Hypothalamus (tissue), 51 donors: ENCODE measurements around the gene BAHCC1.

Experiments used
- DNase-seq, 51 donors: peaks; one replicate each; lab custom pipeline; 2025; lab: John Stamatoyannopoulos, UW

BAHCC1 gene

DNA sequence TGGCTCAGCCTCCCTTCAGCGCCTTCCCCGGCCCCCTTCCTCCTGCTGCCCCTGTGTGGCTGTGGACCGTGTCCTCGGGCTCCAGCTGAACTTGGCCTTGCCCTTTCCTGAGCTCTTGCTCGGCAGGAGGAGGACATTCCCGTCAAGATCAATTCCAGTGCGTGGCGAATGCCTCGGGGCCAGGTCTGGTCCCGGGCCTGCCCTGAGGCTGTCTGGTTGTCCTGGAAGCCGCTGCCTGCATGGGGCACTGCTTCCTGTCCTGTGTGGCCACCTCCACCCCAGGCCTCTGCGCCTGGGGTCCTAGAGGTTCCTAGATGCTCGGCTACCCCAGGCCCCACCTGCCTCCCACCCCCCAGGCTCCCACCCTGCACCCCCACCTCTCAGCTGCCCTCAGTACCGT, 12.8 kb downstream of the BAHCC1 start:
- no peak for DNase-seq

DNA sequence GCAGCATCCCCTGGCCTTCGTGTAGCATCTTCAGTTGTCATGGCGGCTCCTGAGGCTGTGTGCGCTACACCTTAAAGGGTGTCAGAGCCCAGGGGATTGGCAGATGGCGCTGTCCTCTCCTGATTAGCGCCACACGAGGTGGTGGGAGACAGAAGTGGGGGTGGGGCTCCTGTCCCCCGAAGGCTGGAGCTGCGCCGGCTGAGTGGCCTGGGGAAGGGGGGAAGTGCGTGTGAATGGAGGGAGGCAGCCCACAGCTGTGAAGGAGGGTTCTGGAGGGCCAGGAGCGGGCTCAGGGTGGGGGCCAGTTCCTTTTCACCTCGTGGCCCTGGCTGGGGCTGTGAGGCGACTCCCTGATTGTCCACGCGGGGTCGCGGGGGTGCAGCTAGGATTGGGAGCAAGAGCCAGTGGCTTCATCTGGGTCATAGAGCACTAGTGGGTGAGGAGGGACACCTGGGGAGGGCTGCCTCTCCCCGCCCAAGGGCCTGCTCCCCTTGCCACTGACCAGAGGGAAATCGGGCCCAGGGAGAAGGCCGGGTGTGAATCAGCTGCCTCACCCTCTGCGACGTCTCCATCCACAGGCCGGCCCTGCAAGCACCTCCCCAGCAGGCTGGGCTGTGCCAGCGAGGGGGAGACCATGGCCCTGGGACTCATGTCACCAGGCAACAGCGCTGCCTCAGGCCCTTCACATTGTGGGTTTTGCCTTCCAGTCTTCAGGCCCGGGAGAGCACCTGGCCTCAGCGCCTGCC, 14.1 kb downstream of the BAHCC1 start:
- peak in 5 of 51 donors; percentile 17 to 44 (median 39) for DNase-seq

DNA sequence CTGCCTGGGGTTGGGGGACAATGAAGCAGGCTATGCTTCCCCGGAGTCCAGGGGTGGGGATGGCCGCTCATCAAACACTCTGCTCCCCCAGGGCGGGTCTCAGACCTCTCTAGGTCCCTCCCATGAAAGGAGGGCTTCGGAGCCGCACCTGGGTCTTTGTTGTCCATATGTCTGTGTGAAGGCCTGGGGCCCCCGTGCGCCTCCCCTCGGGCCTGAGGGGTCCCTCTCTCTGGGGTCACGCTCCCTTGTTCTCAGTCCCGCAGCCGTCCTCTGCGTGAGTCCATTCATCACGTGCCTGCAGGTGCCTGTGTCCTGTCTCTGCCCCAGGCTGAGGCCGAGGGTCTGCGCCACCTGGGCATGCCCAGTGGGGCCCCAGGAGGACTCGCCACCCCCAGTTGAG, 15.6 kb downstream of the BAHCC1 start:
- DNase-seq = no peak

DNA sequence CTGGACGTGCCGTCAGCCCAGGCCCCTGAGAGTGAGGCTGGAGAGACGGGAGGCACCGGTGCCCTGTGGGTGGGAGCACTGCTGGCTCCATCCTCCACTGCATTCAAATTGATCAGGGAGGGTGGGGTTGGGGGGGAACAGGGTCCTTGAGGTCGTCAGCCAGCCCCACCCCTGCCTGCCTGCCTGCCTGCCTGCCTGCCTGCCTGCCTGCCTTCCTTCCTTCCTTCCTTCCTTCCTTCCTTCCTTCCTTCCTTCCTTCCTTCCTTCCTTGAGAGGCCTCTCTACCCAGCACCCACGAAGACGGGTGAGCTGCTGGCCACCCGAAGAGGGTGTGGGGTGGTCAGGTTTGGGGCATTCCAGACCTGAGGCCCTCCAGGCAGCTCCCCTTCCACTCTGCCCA, 16.0 kb downstream of the BAHCC1 start:
- no peak for DNase-seq

DNA sequence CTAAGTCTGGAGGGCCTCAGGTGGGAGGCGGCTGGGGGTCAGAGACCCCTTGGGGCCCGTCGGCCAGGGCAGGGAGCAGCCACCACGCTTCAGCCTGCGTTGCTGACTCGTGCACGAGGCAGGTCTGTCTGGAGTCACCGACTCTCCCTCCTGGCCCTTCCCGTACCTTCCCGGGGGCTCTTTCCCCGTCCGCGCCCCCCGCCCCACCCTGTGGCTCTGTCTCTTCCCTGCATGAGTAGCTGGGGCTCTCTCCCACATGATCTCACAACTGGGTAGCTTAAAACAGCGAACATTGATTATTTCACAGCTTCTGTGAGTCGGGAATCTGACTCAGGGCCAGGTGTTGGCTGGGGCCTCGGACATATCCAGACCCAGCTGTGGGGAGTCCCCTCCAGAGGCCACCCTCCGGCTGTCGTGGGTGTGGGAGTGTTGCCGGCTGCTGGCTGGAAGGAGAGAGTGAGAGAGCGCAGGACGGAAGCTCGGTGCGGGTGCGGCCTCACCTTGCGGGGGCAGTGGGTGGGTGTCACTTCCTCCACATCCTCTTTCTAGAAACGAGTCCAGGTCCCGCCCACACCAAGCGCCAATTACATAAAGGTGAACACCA, 17.3 kb downstream of the BAHCC1 start:
- DNase-seq = no peak

DNA sequence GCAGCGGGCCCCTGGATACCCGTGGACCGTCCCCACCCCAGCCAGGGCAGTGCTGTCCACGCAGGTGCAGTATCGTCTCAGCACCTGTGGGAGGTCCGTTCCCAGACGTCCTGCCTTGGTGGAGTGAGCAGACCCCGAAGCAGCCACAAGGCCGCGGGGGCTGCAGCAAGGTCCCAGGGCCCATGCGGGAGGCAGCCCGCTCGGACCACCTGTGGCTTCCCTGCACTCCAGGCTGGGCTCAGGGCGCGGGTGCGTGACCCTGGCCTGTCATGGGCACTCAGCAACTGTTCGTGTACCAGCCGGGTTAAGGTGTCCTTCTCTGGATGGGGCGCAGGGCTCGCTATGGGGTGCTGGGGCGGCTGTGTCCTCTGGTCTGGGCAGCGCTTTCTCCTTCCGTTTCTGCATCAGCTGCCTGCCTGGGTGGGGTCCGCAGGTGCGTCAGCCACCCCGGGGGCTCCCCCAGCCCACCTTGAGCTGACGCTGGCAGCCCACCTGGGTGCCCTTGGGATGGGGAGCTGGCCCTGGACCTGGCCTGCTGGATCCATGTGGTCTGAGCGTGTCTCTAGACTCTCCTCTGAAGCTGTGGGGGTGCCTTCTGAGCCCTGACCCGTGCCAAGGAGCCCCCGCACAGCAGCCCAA, 18.4 kb downstream of the BAHCC1 start:
- DNase-seq = no peak

DNA sequence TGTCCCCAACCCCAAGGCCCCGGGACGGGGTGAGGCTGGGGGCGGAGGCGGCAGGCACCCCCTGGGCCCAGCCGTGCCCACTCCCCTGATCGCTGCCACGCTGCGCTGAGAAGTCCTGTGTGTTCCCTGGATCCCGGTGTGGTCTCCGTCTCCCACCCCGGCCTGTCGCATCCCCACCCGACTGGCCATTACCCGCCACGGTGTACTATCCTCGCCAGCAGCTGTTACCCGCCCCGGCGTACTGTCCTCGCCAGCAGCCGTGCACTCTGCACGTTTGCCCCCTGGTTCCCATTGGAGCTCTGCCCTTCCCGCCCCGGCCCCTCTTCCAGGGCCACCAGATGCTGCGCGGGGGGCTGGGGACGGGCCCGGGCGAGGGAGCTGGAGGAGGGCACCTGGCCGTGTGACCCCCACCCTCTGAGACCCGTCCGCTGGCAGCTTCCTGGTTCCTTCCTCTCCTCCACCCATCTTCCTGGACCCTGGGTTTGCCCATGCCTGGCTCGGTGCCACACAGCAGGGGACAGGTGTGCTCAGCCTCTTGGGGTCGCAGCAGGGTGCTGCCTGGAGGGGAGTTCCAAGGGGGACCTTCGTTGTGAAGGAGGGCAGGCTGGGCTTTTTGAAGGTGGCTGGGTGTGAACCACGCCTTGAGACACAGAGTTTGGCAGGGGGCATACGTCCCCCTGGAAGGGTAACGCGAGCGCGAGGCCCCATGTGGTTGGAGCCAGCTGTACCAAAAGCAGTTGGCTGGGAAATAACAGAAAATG, 19.7 kb downstream of the BAHCC1 start:
- no peak for DNase-seq

DNA sequence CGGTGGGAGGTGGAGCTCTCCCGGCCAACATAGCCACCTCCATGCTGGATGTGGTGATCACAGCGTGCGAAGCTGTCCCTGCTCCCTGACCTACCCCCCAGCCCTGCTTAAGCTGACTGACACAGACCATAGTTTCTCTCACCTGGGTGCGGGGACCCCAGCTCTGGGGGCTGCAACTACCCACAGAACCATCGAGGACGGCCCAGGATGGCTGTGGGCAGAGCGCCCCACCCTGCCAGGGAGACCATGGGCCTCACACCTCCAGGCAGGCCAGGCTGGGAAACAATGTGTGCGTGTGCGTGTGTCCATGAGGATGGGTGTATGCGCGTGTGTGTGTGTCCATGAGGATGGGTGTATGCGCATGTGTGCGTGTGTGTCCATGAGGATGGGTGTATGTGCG, 20.4 kb downstream of the BAHCC1 start:
- DNase-seq = no peak

DNA sequence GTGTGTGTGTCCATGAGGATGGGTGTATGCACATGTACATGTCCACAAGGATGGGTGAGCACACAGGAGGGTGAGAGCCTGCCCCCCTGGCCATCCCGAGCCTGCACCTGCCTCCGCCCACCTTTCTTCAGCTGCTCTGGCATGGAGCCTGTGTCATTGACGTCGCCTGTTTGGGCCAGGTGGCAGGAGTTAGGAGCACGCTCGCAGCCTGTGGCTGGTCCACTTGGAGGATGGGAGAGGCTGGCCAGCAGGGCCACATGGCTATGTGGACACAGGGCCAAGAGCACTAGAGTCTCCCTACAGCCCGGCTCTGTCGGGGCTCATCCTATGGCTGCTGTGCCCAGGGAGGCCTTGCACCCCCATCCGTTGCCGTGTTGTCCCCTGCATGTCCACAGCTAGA, 21.4 kb downstream of the BAHCC1 start:
- DNase-seq = no peak

DNA sequence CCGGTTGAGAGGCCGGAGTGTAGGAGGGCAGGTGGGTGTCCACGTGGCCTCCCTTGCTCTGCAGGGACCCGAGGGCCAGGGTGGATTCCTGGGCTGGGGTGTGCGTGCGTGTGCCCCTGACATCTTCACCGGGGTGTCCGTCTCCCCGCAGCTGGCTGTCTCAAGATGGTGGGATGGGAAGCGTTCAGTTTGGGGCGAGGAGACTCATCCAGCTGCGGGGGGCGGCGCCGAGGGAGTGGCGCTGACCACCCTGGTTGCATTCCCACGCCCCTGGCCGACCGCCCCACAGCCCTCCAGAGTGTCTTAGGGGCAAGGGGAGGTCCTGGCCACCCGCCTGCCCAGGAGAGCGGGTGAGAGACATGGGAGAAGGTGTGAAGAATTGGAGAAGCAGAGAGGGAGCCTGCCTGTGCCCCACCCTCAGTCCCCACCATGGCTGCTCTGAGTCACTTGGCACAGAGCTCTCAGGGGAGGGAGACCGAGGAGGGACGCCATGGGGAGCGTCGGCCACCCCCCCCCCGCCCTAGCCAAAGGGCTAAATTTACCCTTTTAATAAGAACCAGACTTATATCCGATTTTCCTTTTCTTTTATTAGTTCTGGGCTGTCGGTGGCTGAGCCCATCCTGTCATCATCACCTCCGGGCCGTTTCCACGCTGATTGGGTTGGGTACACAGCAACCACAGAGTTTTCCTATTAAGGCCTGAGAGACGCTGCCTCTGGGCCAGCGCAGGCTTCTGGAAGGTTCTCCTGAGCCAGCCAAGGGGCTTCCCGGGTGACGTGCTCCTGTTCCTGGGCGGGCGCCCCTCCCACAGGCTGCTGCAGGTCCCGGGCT, 22.0 kb downstream of the BAHCC1 start:
- DNase-seq = no peak

DNA sequence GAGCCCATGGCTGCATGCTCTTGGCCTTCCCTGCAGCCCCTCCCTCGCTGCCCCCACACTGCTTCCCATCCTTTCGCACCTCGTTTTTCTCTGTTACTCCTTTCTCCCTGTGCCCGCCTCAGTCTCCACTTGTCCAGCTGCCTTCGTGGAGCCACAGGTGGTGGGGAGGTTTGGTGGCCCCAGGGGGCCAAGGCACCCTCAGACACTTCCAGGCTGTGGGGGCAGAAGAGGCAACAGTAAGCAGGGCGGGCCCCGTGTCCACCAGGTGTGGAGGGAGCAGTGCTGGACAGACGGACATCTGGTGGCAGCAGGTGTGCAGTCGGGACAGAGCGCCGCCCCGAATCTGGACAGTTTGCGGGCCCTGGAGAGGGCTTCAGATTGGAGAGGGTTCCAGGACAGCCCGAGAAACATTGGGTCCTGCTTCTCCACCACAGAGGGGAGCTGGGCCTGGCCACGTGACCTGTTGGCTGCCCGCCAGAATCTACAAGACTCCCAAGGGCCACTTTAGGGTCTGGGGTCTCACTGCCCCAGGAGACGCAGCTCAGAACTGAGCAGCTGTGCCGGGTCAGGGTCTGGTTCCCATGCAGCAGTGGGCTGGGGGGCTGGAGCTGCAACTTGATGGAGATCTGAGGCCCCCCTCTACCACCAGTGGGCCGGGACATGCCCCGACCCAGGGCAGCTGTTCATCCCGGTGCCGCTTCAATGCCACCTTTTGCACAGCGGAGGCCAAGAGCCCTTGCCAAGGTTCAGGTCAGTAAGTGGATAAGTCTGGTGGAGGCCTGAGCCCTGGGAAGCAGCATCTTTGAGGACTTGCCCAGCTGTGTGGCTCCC, 22.8 kb downstream of the BAHCC1 start:
- DNase-seq = no peak

DNA sequence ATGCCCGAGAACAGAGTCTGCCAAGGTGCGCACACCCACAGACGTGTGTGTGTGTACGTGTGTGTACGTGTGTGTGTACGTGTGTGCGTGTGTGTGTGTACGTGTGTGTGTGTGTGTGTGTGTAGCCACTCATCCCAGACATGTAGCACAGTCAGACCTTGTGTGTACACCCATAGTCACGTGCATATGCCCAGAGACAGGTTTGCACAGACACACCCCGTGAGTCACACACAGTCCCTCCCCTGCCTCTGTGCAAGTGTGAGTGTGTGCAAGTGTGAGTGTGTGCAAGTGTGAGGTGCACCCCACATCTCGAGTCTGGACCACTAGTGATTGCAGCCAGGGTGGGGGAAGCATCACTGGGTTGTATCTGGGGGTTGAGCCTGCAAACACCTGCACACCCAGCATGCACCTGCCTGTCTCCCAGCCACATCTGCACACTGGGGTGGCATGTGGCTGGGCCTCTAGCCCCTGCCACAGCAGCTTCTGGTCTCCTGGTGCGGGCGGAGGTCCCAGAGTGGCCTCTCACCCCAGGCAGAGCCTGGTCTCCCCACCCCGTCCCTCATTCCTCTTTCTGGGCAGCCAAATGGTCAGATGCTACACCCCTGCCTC, 23.6 kb downstream of the BAHCC1 start:
- peak in 2 of 51 donors; percentile 42 to 49 for DNase-seq

DNA sequence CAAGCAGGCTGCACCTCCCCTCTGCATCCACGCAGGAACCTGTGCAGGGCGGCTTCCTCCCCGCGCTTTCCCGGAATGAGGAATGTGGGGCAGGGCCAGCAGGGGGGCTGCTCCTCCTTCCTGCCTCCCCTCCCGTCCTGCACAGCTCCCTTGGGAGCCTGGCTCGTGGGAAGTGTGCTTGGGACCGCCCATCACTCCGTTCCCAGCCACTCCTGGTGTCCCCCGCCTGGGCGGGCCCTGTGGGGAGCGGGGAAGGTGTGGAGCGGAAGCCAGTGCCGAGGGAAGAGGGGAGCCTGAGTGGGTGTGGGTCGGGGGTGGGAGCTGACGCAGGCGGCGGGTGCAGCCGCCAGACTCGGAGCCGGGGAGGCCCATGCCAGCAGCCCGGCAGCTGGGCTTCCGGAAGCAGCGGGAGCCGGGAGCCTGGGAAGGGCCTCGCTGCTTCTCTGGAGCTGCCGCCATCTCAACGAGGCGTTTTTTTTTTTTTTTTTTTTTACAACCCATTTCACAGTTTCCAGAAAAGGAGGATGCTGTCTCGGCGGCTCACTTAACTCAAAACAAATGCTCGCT, 24.1 kb downstream of the BAHCC1 start:
- peak in 25 of 51 donors; percentile 13 to 70 (median 42) for DNase-seq

DNA sequence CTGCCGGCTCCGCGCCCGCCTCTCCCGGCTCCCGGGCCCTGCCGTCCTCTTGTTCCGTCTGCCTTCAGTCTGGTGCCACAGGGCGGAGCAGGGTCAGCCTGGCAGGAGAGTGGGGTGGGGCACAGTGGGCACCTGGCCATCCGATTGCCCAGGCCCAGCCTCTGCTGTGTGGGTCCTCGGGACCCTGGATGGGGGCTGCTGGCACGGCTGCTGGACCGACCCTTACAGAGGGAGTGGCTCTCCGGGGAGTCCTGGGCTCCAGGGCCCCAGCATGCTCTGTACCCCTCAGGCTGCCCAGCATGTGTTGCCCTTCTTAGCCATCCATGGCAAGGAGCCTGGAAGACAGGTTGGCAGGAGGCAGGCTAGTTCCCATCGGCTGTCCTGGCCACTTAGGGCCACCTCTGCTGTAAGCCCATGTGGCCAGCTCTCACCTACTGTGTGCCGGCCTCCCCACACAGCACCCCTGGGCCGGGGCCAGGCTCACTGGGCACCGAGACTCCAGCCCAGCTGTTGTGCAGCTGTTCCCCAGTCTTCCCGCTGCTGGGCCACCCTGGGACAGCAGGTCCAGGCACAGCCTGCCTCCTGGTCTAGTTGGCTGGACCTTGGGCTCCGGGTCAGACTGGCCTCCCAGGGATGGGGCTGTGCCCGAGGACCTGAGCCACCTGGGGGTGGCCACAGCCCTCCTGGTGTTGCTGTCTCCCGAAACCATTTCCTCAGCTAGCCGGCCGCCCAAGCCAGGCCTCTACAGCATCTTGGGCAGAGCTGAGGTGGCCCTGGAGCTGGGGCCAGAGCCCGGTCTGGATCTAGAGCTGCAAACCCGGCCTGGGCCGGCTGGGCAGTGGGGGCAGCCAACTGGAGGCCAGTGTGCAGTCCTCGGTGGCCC, 24.9 kb downstream of the BAHCC1 start:
- DNase-seq = peak in 10 of 51 donors; percentile 30 to 58 (median 50)

DNA sequence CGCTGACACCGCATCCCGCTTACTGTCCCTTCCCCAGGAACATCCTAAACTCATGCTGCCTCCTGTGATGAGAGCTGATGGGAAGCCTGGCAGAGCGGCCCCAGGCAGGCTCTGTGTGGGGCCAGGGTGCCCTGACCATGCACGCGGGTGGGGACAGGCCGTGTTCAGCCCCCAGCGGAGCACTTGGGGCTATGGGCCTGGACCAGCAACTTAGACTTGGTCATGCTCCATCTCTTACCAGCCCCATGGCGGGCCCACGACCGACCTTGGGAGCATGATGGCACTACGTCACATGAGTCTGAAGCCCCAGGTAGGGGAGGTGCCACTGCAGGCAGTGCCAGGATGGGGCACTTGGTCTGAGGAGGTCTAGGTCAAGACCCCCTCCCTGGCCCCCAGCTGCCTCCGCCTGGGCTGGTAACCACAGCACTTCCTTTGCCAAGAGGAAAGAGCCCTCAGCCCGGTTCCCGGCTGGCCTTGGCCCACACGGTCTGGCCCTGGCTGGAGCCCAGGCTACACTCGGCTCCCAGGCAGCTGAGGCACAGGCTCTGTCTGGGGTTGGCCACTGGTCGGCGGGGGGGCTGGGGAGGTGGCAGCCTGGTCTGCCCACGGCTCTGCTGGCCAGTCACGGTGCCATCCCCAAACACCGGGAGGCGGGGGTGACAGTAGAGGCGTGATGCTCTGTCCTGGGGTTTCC, 25.7 kb downstream of the BAHCC1 start:
- peak in 50 of 51 donors; percentile 22 to 95 (median 81) for DNase-seq

DNA sequence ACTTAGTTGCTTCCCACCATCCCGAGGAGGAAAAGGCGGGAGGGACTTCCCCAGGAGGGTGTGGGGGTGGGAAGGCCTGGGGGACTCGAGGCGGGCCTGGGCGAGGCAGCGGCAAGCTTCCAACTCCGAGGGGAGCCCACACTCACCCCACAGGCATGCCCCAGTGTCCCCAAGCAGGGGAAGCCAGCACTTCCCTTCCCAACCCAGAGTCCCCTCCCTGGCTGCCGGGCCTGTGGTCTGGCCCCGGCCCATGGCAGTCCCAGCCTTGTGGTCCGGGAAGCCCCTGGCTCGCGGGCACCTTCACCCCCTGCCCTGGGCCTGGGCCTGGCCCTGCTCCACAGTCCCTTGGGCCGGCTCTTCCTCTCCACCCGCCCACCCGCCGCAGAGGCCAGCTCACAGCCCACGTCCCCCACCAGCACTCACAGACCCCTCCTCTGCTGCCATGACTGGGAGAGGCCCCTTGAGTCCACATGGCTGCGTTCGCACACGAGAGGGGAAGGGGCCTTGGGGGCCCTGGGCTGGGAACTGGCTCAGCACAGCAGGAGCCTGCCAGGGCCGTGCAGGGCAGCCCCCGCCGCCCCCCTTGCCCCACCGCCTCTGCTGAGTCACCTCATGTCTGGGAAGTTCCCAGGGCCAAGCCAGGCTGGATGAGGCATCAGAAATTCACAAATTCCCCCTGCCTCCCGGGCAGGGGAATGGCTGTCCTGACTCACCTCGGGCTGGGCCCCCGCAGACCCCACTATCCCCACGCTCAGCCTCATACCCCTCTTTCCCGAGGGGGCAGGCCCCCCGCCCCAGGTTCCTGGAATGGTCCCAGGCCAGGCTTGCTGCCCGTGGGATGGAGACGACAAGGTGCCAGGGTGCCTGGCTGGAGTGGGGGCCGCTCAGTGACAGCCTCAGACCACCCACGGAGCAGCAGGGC, 27.8 kb downstream of the BAHCC1 start:
- peak in 36 of 51 donors; percentile 24 to 87 (median 50) for DNase-seq
